Cardiac muscle cell (in vitro differentiated cells and primary cell): Measurements from ENCODE around the gene PROC. TPM values are rescaled to one million over a fixed set of nuclear protein-coding genes. Genes with fewer than 3 reads are reported as not detected.

Experiments used
- DNase-seq, 2 donors: peaks; one replicate each; pipeline versions ENCODE4 v3.0.0 to v3.0.0-alpha.2; 2010 to 2017; ENCODE audit warnings: low read depth in 1 of 2, low spot score in 1 of 2
- H3K27ac ChIP-seq: fragments of 200-600 bp; sonication (generic); 2 replicates; pipeline ENCODE4 v1.5.1; 2016
- H3K27me3 ChIP-seq: fragments of 200-600 bp; sonication (generic); 2 replicates; pipeline ENCODE4 v1.6.0; 2016; ENCODE audit warnings: control low read depth
- H3K36me3 ChIP-seq: fragments of 200-600 bp; sonication (generic); 2 replicates; pipeline ENCODE4 v1.5.1; 2016; ENCODE audit warnings: control low read depth
- H3K4me1 ChIP-seq: fragments of 200-600 bp; sonication (generic); 2 replicates; pipeline ENCODE4 v1.8.1; 2017; ENCODE audit warnings: low read depth, mild to moderate bottlenecking, mixed run types
- H3K4me3 ChIP-seq: fragments of 200-600 bp; sonication (generic); 2 replicates; pipeline ENCODE4 v1.5.1; 2016; ENCODE audit warnings: mild to moderate bottlenecking
- H3K9me3 ChIP-seq: fragments of 200-600 bp; sonication (generic); 2 replicates; pipeline ENCODE4 v1.5.1; 2017; ENCODE audit warnings: low read depth, mild to moderate bottlenecking, control low read depth
- CTCF ChIP-seq: IDR thresholded peaks from 2 replicates; pipeline ENCODE4 v1.5.1; 2012; ENCODE audit warnings: low read depth, mild to moderate bottlenecking, low read length
- polyA plus RNA-seq: library from polyadenylated mRNA; unstranded; fragments of >200 nt; fragmentation: Nextera tagmentation; extraction: Ambion mirVana; gene quantifications from 2 replicates; pipeline ENCODE4 v1.2.1, GENCODE V29; 2016
- total RNA-seq: library from RNA; depleted of rRNA; stranded (reverse); fragments of >200 nt; gene quantifications from 2 replicates; pipeline ENCODE4 v1.2.3, GENCODE V29; 2016

PROC gene
- total and polyA plus RNA-seq, 2 experiments from 2014 or later = not detected

GRCh38 chr2:127453392-127454171, 35.4 kb downstream of the PROC start:
- H3K27me3 ChIP-seq = no peaks in the 10 kb centered on the region
- no peak overlapping the region for H3K4me3 ChIP-seq
- peak overlapping the region; percentile 52 for H3K27ac ChIP-seq
- peak; percentile 20 to 21 for DNase-seq
- TF ChIP-seq CTCF = peak; percentile 28
- H3K36me3 ChIP-seq = no peaks in the 10 kb centered on the region
- H3K9me3 ChIP-seq = no peaks in the 10 kb centered on the region
- peaks cover 5% of the 10 kb centered on the region for H3K4me1 ChIP-seq

DNA sequence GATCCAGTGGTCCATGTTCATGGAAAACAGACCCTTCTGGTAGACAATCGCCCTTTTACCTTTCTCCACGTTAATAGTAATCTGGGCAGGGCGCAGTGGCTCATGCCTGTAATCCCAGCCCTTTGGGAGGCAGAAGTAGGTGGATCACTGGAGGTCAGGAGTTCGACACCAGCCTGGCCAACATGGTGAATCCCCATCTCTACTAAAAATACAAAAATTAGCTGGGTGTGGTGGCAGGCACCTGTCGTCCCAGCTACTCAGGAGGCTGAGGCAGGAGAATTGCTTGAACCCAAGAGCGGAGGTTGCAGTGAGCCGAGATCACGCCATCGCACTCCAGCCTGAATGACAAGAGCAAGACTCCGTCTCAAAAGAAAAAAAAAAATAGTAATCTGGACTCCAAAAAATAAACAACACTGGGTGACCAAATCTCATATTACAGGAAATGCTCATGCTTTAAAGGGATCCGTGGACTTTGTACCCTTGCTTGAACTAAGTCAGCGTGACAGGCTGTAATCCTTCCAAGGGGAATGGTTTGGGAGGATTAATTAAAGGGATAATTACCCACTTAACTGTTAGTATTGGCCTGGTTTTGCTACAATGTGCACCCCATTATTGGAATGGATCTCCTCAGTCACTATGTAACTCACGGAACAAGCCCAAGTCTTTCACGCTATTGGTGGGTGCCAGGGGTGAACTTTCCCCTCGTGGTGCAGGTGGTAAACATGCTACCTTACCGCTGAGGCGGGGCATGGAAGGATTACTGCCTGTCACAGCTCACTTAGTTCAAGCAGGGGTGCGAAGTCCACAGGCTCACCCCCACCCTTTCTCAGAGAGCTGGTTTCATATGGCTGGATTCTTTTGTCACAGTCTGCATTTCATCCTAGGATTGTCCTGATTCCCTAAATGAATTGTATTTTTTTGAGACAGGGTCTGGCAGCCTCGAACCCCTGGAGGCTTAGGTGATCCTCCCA, 36.7 kb downstream of the PROC start:
- no peak for TF ChIP-seq CTCF
- DNase-seq = no peak
- H3K4me1 ChIP-seq = peaks cover 5% of the 10 kb centered on the region
- H3K27ac ChIP-seq = no peak overlapping the region
- H3K4me3 ChIP-seq = no peak overlapping the region
- H3K9me3 ChIP-seq = no peaks in the 10 kb centered on the region
- no peaks in the 10 kb centered on the region for H3K27me3 ChIP-seq
- no peaks in the 10 kb centered on the region for H3K36me3 ChIP-seq

GRCh38 chr2:127455566-127456493, 37.6 kb downstream of the PROC start:
- H3K4me3 ChIP-seq = no peak overlapping the region
- DNase-seq = no peak
- no peak overlapping the region for H3K27ac ChIP-seq
- no peaks in the 10 kb centered on the region for H3K36me3 ChIP-seq
- H3K9me3 ChIP-seq = no peaks in the 10 kb centered on the region
- H3K4me1 ChIP-seq = peaks cover 5% of the 10 kb centered on the region
- TF ChIP-seq CTCF = no peak
- no peaks in the 10 kb centered on the region for H3K27me3 ChIP-seq

DNA sequence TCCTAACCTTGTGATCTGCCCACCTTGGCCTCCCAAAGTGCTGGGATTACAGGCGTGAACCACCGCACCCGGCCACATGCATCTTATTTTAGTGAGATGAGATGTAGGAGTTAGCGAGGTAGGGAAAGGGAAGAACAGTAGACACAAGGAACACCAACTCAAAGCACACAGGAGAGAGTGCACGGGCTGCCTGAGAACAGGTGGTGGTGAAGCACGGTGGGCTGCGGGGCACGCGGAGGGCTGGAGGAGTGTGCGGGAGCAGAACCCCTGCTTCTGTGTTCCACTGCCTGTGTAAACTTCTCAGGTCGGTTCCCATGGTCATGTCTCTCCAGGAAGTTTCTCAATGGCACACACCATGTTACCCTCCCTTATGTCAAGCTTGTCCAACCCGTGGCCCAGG, 38.7 kb downstream of the PROC start:
- DNase-seq = no peak
- H3K4me1 ChIP-seq = peaks cover 5% of the 10 kb centered on the region
- no peak overlapping the region for H3K4me3 ChIP-seq
- H3K27ac ChIP-seq = no peak overlapping the region
- H3K36me3 ChIP-seq = no peaks in the 10 kb centered on the region
- TF ChIP-seq CTCF = no peak
- H3K27me3 ChIP-seq = no peaks in the 10 kb centered on the region
- no peaks in the 10 kb centered on the region for H3K9me3 ChIP-seq

- no peaks in the 10 kb centered on the region for H3K27me3 ChIP-seq
- H3K4me1 ChIP-seq = no peaks in the 10 kb centered on the region
- no peak for TF ChIP-seq CTCF
- no peak for DNase-seq
- H3K27ac ChIP-seq = no peak overlapping the region
- no peaks in the 10 kb centered on the region for H3K9me3 ChIP-seq
- H3K36me3 ChIP-seq = no peaks in the 10 kb centered on the region
- H3K4me3 ChIP-seq = no peak overlapping the region
Observed at GRCh38 chr2:127462461-127462860, 44.2 kb downstream of the PROC start.
